Measurements from ENCODE around the gene ADAMTSL4.
A peak's percentile ranks its signal among the peaks of the same experiment; 100 is the strongest.
"Not testable (repeated sequence)": the region's sequence is repeated elsewhere in the genome, so short reads cannot be mapped to it uniquely, and the experiment has no call there.

ADAMTSL4 gene

DNA sequence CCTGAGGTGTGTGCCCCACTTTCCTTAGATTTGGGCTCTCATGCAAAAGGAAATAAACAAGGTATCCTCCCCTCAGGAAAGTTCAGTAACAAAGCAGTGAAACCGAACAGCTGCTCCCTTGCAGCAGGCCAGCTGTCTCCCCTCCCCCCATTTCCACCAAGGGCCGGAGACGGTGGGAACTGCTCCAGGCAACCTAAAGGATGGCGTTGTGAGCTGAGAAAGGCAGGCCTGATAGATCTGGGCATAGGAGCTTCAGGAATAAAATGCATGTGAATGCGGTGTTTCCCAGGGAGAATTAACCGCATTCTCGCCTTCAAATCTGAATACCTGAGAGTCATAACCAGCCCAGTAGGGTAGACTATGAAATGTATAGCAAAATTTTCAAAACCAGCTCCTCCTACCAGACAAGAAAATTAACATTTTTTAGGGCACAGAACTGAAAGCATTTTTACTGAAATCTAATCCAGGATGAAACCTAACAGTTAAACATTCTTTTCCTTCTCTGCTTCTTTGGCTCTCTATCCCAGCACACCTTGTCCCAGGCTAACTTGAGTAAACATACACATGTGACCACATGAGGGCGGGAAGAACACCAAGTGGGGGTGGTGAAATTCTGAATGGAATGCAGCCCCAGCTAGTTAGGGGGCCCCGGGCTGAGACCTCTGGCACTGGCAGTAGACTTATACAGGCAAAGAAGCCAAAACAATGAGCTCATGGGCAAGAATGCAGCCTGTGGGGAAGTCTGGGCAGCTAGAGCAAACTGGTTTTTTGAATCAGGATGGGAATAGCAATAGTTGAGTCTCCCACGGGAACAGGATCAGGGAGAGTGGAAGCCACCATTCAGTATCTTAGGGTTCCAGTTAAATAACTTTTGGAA is 18.7 kb downstream of the ADAMTSL4 start:
- no peak for DNase-seq (ENCODE audit: low spot score)

DNA sequence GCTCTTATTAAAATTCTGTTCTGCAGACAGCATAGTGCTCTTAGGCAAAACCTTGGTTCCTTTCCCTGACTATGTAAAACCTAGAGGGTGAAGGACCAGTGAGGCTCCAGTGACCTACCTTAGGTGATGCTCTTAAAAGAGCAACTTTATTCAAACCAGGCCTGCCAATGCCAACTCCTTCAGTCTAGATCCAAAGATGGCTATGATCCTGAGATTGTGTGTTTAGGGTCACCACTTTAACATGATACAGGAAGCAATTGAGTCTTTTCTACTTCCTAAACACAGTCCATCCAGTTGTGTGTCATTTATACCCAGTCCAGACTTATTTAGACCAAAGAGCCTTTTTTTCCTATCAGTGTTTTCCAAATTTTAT is 19.4 kb downstream of the ADAMTSL4 start:
- no peak for DNase-seq (ENCODE audit: low spot score)

DNA sequence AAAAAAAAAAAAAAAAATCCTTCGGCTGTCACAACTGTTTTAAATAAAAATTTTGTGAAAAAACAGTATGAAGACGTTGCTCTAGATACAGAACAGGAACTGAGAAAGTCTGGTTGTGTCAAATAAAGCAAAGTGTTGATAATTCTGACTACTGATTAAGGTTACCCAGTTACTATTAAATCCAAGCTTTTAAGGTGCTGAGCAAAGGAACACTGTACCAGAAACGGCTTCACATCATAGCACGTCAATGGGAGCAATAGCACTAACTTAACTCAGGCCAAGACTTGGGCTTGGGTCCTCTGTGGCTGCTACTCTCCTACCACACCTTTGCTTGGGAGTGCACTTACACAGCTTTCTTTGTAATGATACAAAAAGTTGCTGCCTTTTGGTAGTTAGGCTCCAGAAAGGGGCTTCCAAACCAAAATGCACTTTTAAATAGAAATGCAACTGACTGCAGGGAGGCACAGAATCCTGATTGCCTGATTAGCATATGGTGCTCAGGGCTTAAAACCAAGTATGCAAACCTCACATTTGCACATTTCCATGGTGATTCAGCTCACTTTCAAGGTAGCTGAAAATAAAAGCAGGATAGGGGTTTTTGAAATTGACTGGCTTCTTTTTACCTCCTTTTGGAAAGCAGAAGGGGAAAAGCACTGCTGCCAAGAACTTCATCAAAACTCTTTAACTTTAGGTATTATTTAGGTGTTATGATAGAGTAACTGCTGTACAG is 23.9 kb downstream of the ADAMTSL4 start:
- no peak for DNase-seq (ENCODE audit: low spot score)

DNA sequence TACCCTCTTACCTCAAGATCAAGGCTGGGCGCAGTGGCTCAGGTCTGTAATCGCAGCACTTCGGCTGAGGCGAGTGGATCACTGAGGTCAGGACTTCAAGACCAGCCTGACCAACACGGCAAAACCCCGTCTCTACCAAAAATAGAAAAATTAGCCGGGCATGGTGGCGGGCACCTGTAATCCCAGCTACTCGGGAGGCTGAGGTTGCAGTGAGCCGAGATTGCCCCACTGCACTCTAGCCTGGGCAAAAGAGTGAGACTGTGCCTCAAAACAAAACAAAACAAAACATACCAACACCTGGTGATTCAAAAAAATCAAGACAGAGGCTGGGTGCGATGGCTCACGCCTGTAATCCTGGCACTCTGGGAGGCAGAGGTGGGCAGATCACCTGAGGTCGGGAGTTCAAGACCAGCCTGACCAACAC is 24.5 kb downstream of the ADAMTSL4 start:
- not testable (repeated sequence) for DNase-seq (ENCODE audit: low spot score)

DNA sequence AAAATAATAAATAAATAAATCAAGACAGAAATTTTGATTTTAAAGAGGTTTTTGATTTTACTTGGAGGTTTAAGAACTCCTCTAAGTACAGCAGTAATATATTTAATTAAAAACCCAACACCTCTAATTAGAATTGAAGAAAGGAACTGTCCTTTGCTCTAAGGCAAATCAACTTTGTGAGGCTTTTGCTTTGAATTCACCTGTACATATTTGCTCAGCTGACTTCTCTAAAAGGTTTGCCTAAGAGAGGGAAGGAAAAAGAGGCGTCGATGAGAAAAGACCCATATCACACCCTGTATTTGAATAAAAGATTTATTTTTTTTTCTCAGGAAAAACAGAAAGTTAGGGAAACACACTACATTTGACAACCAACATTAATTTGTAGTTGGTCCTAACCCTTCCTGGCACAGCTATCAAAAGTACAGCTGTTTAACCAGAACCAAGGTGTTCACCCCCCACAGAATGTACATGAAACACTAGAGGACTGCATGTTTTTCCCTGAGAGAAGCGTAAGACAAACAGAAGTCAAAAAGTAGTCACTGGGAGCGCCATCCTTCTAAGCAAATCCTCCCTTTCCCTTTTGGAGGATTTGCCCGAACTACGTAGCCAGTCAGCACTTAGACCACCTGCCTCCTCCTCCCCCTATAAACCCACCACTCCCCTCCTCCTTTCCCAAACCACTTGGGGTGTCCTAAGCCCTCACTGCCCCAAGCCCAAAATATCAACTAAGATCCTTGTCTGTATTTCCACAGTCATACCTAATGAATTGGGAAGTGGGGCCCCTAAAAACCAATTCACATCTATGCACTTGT is 25.3 kb downstream of the ADAMTSL4 start:
- no peak for DNase-seq (ENCODE audit: low spot score)

DNA sequence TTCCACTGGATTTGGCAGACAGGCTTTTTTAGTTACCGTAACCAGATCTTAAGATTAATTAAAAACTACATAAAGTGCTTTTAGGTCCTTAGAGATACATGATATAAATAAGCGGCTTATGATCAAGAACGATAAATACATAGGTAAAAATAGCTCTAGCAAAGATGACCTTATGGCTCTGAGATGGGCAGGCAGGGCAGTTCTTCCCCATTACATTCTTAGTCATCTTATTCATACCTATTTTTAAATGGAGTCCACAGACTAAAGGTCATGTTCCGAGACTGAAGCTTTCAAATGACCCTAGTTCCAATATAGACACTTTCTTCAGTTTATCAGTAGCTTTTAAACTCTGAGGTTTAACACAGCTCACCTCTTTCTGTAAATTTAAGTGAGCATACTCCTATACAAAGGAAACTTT is 25.9 kb downstream of the ADAMTSL4 start:
- DNase-seq (ENCODE audit: low spot score), result no peak

DNA sequence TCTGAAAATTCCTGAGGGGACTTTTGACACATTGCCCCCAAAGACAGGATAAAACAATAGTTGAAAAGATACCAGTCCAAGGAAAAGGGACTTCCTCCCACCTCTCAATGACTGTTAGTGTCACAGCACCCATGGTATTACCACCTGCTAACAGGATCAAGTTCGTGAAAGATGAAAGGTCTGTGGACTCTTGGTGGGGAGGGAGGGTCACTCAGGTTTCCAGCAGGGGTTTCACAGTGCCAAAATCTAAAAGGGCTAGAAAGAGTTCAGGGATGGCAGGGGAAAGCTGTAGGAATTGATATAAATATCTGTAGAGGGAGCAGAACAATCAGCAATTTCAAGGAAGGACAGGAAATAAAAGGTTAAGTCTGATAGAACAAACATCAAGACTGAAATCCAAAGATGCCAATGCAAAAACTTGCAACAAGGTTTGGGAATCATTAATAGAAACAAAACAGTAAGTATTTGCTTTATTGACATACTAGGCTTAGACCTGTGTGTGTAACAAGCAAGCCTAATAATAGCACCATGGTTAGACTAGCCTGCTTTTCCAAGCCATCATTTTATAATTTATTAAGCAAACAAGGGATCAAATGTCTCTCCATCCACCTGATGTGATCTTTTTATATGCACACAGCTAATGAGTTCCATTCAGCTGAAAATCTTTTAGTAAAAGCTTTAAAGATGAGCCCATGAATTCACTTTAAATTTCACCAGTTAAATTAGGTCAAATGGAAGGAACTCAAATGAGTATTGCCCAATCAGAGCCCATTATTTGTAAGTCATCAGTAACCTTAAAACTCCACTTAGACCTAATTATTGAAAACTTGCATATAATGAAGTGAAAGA is 26.5 kb downstream of the ADAMTSL4 start:
- no peak for DNase-seq (ENCODE audit: low spot score)

DNA sequence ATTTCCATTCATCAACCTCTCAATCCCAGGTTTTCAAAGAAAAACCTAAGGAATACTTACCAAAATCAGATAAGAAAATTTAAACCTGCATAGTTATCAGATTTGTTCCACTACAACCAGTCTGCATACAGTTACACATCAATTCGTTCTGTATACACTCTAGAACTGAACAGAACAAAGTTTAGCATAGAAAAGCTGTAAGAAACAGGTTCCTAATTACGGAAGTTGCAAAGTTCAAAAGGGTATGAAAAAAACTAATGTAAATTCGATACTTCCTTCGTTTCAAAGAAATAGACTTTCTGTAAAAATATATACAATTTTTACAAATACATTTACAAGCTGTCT is 27.1 kb downstream of the ADAMTSL4 start:
- DNase-seq (ENCODE audit: low spot score), result no peak

DNA sequence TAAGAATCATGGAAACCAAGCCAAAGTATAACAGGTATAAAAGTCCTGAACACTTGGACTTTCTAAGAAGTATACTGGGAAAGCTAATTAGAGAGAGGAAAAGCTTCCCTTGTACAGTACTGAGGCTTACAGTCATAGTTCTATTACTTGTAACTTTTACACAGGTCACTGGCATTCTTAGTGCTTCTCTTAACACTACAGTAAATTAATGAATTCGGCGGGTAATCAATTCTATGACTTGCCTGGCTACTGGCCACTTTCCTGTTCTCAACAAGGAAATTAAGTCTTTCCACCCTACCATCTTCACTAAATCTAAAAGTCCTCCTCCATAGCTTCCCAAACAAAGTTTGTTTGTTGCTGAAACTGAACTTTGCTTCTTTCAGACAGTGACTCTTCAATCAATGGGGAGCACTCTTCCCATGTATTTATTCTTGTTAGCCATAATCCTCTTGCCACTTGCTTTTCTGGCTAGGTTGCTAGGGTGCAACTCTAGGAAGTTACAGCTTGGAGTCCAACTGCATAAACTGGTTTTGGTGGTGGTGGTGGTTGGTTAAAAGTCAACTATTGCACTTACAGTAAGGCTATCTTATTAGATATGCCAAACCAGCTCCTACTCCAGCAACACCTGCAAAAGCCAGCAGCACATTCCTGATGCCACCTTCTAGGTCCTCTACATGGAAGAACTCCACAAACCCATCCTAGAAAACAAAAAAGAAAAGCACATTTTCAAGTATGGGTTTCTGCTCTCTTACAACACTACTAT is 27.8 kb downstream of the ADAMTSL4 start:
- DNase-seq (ENCODE audit: low spot score), result no peak

DNA sequence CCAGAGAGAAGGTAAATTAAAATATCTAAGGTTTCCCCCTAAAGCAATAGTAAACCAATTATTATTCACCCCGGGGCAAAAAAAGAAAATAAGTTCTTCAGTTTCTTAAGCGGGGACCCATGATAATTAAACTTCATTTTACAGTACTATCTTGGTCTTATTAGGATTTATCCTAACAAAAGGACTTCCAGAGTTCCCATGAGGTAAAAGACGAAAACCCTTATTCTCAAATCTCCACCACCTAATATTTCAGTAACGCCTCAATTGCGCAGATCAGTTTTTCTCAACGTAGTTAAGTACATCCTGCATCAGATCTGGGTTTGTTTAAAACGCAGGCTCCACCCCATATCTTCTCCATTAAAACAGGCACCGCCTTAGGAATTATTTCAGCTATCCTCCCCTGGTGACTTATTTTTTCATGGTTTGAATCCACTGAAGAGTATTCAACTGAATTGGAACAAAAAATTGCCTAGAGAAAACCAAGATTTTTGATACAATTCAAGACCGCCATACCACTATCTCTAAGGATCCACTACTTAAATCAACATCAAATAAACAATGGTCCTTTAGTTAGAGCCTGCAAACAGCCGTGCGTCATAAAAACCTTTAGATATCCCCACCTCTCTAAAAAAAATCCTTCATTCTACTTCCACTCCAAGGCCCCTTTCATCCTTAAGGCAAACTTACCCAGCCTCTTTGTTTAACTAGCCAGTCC is 28.5 kb downstream of the ADAMTSL4 start:
- DNase-seq (ENCODE audit: low spot score), result no peak

DNA sequence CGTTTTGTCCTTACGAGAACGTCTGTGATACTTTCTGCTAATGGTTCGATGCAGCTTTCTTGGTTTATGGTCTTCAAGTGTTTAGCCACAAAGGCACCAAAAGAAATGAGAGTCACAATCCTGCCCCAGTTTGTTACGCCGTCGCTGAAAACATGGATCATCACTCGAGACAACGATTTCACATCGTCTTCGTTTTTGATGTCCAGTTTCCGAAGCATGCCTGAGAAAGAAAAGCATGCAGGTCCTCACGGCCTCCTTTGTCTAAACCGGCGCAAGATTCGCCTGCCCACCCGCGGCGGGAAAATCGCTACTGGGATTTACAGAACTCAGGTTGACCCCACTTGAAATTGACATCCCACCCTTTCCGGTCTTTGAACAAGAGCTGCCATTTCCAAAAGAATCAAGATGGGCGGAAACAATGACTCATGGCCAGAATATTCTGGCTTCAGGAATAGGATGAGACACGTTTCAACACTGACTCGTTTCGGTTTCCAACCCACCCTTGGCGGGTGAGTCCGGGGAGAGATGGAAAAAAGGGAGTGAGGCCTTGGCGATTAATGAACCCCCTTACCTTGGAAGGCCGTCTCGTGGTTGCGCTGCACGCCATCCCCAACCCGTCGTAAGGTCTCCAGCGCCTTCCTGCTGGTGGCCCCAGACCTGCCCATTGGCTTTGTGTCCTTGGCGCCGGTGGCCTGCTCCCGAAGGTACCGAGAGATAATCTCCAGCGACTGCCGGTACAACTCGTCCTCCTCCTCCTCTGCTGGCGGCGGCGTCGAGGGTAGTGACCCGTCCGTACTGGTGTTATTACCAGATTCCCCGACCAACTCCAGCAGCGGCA is 29.3 kb downstream of the ADAMTSL4 start:
- DNase-seq (ENCODE audit: low spot score), result no peak

DNA sequence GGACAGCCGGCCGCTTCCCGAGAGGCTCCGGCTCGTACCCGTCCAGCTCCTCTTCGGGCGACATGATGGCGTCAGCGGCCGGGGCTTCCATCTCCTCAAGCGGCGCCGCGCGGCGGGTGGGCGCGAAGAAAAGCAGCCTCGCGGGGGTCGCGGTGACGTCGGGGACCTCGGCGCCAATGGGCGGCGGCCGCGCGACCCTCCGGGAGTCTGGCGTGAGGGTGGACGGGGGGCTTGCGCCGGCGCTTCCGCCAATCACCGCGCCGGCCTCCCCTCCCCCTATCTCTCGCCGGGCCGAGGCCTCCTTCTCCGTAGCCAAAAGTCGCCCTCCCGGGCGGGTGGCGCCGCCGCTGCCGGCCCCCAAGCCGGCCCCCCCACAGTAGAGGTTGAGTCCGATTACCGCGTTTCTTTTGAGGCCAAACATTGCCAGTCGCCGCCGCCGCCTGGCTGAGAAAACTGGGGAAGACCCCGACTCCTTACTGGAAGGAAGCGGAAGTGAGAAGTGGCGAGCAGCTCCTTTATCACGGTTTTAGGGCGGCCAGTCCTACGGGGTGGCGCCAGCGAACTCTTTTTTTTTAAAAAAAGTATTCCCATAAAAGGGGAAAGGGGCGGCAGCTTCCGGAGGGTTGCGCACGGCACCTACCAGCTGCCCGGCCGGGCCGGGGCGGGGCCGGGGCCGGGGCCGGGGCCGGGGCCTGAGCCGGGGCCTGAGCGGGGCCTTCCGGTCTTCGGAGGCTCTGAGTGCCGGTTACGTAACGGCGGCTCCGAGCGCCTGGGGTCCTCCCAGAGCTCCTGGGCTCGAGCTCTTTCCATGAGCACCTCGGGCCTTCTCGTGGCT is 30.1 kb downstream of the ADAMTSL4 start, which contains the start of gene MCL1:
TSS of gene MCL1 (minus strand) at position 501 of the 835 bp plus-strand sequence. CDS start at position 421, 80 bp downstream.
- peak; percentile 78 for DNase-seq (ENCODE audit: low spot score)

DNA sequence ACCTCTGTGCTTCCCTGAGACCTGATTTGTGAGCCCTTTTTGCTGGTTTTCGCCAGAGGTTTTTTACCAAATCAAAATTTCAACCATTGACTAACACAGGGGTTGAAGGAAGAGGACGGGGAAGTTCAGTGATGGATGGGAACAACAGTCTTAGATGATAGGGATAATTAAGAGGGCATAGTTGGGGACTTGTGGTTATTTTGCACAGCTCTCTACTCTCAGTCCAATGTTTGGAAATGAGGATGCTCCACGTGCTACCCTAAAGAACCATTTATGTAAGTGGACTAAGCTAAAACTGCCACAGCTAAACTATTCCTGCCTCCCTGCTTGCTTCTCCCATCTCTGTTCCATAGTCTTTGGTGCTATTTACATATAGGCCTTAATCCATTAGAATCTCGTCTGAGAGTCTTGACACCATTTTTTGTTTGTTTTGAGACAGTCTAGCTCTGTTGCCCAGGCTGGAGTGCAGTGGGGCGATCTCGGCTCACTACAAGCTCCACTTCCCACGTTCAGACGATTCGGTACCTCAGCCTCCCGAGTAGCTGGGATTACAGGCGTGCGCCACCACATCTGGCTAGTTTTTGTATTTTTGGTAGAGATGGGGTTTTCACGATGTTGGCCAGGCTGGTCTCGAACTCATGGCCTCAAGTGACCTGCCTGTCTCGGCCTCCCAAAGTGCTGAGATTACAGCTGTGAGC is 30.9 kb downstream of the ADAMTSL4 start:
- no peak for DNase-seq (ENCODE audit: low spot score)

DNA sequence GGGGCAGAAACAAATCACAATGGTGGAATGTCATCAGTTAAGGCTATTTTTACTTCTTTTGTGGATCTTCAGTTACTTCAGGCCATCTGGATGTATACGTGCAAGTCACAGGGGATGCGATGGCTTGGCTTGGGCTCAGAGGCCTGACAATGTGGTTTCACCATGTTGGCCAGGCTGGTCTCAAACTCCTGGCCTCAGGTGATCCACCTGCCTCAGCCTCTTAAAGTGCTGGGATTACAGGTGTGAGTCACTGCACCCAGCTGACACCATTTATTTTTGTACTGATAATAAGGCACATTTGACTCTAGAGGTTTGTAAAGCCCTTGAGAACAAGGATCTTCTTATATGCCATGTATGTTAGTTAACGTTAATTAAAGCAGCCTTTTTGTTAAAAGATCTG is 31.8 kb downstream of the ADAMTSL4 start:
- DNase-seq (ENCODE audit: low spot score), result not testable (repeated sequence)

DNA sequence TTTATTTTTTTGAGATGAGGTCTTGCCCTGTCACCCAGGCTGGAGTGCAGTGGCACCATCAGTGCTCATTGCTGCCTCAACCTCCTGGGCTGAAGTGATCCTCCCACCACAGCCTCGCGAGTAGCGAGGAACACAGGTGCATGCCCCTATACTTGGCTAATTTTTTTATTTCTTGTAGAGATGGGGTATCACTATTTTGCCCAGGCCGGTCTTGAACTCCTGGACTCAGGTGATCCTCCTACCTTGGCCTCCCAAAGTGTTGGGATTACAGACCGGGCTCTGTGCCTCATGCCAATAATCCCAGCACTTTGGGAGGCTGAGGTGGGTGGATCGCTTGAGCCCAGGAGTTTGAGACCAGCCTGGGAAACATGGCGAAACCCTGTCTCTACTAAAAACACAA is 32.2 kb downstream of the ADAMTSL4 start:
- DNase-seq (ENCODE audit: low spot score), result not testable (repeated sequence)

DNA sequence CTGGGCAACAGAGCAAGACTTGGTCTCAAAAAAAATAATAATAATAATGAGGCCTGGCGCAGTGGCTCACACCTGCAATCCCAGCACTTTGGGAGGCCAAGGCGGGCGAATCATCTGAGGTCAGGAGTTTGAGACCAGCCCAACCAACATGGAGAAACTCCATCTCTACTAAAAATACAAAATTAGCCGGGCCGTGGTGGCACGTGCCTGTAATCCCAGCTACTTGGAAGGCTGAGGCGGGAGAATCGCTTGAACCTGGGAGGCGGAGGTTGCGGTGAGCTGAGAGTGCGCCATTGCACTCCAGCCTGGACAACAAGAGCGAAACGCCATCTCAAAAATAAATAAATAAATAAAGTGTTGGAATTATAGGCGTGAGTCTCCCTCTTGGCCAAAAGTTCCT is 32.8 kb downstream of the ADAMTSL4 start:
- not testable (repeated sequence) for DNase-seq (ENCODE audit: low spot score)

DNA sequence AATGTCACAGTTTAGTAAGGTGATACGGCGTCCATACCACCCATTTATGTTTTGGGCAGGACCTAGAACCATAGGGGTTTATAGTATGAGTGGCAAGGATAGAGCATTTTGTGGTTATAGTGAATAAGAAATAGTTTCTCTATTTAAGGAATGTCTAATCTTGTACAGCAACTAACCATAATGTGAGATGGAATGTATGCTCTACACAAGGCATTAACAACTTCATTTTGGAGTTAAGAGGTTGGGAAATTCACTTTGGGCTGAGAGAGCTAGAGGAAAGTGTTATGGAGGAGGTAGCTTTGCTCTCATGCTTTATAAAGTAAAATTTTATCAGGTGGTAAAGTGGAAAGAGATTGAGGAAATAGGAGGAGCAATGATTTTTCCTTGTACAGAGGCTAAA is 33.2 kb downstream of the ADAMTSL4 start:
- no peak for DNase-seq (ENCODE audit: low spot score)

Measured in HuH-7 (cell line).